Measurements from ENCODE around the gene CASKIN1.

GRCh38 chr16:2206780-2207433 lies 10.5 kb upstream of the CASKIN1 start:
- TF ChIP-seq CTCF (IDR thresholded peaks at IDR 0.05 in 2 of 3, conservative IDR thresholded peaks at IDR 0.05 in 1 of 3; ENCODE audit: borderline replicate concordance in 1 of 3, insufficient read depth in 1 of 3, low read depth in 2 of 3, low read length in 2 of 3) (no peak), REST (IDR thresholded peaks at IDR 0.05; ENCODE audit: low read depth) (no peak), ZFX (IDR thresholded peaks at IDR 0.05) (no peak), POLR2A (IDR thresholded peaks at IDR 0.05; ENCODE audit: borderline replicate concordance, extremely low read depth, insufficient read depth, insufficient read length) (no peak), MAX (IDR thresholded peaks at IDR 0.05) (no peak), EZH2 (IDR thresholded peaks at IDR 0.05) (no peak), TCF7L2 (IDR thresholded peaks at IDR 0.05; ENCODE audit: borderline replicate concordance, extremely low read depth, insufficient read depth, insufficient read length) (no peak), SRF (IDR thresholded peaks at IDR 0.05; ENCODE audit: low read depth) (no peak), RAD21 (IDR thresholded peaks at IDR 0.05; ENCODE audit: low read depth) (no peak), EZH2phosphoT487 (IDR thresholded peaks at IDR 0.05; ENCODE audit: borderline replicate concordance) (no peak), YY1 (IDR thresholded peaks at IDR 0.05; ENCODE audit: extremely low read depth, insufficient replicate concordance, low read depth, low read length) (no peak), ZBTB33 (IDR thresholded peaks at IDR 0.05; ENCODE audit: extremely low read depth, insufficient replicate concordance, low read length) (no peak), CEBPB (IDR thresholded peaks at IDR 0.05; ENCODE audit: low read depth) (no peak)
